ACC112 (cell line): ENCODE data around the gene FPR1.

Experiments used
- H2AFZ ChIP-seq: fragments of 200-600 bp; sonication (generic); one replicate; pipeline ENCODE4 v1.6.0; 2017; ENCODE audit warnings: antibody characterized with exemption, low read length; ENCODE audit not compliant: unreplicated experiment
- H3K27ac ChIP-seq: fragments of 200-600 bp; sonication (generic); 2 replicates; pipeline ENCODE4 v1.5.1; 2014; ENCODE audit warnings: low read depth, mild to moderate bottlenecking, antibody characterized with exemption, low read length, moderate library complexity
- H3K27me3 ChIP-seq: fragments of 200-600 bp; sonication (generic); 2 replicates; pipeline ENCODE4 v1.6.1; 2014; ENCODE audit warnings: mild to moderate bottlenecking, antibody characterized with exemption, low read length, moderate library complexity, mixed read lengths; ENCODE audit not compliant: insufficient read depth
- H3K36me3 ChIP-seq: fragments of 200-600 bp; sonication (generic); 2 replicates; pipeline ENCODE4 v1.6.1; 2016; ENCODE audit warnings: mild to moderate bottlenecking, antibody characterized with exemption, low read length, moderate library complexity, mixed read lengths; ENCODE audit not compliant: insufficient read depth
- H3K4me1 ChIP-seq: fragments of 200-600 bp; sonication (generic); one replicate; pipeline ENCODE4 v1.6.1; 2016; ENCODE audit warnings: low read length, mixed read lengths; ENCODE audit not compliant: insufficient read depth, unreplicated experiment, control insufficient read depth
- H3K4me3 ChIP-seq: fragments of 200-600 bp; sonication (generic); 2 replicates; pipeline ENCODE4 v1.5.1; 2014; ENCODE audit warnings: mild to moderate bottlenecking, low read depth, low read length
- H3K79me2 ChIP-seq: fragments of 200-600 bp; sonication (generic); one replicate; pipeline ENCODE4 v1.6.0; 2016; ENCODE audit warnings: low read length; ENCODE audit not compliant: control insufficient read depth, unreplicated experiment, insufficient read depth

Gene FPR1

DNA sequence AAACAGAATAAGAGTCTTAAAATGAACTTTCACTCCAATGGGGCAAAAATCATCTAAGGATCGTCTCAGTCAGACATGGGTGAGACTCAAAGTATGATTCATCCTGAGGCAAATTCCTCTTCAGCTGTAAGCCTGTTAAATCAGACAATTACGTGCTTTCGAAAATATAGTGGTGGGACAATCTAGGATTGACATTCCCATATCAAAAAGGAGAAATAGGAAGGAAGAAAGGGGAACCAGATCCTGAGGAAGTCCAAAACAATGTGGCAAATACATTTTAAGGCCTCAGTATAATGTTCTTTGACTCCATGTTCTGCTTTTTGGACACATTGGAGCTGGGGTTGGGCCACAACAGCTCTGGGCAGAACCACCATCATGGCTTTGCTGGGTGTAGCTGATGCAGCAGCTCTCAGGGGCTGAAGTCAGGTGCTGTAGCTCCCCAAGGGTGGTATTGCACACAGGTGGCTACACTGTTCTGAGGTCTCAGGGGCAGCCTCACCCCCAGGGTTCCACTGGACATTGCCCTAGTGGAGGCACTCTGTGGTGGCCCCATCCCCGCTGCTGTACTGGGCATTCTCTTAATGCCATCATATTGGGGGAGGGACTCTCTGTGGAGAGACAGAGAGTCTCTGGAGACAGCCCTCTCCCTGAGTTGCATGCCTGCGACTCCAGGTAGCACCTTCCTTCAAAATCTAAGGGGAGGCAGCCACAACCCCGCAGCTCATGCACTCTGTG lies 37.5 kb upstream of the FPR1 start:
- no peaks in the 10 kb centered on the region for H3K27me3 ChIP-seq
- H2AFZ ChIP-seq: no peak overlapping the region
- H3K27ac ChIP-seq: no peak overlapping the region
- H3K4me1 ChIP-seq: peaks cover 15% of the 10 kb centered on the region
- no peaks in the 10 kb centered on the region for H3K36me3 ChIP-seq
- no peaks in the 10 kb centered on the region for H3K79me2 ChIP-seq
- H3K4me3 ChIP-seq: no peak overlapping the region

DNA sequence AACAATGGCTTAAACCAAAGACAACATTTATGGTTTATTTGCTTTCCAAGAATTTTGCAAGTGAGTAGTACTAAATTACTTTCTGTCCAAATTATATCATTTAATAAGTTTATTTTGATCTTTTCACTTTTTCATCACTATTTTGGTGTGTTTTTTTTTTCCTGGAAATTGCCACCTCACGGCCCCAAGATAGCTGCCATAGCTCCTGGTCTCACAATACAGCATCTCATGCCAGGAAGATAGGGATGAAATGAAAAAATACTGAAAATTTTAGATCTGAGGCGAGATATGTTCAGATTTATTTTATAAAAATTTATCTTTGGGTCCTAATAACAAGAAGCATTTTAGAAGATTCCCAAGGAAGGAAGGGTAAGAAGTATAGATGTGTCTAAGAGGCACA lies 36.4 kb upstream of the FPR1 start:
- Histone ChIP-seq H3K4me1 (peaks cover 18% of the 10 kb centered on the region), H3K27me3 (no peaks in the 10 kb centered on the region), H3K36me3 (no peaks in the 10 kb centered on the region), H3K27ac (no peak overlapping the region), H2AFZ (no peak overlapping the region), H3K4me3 (no peak overlapping the region), H3K79me2 (no peaks in the 10 kb centered on the region)

DNA sequence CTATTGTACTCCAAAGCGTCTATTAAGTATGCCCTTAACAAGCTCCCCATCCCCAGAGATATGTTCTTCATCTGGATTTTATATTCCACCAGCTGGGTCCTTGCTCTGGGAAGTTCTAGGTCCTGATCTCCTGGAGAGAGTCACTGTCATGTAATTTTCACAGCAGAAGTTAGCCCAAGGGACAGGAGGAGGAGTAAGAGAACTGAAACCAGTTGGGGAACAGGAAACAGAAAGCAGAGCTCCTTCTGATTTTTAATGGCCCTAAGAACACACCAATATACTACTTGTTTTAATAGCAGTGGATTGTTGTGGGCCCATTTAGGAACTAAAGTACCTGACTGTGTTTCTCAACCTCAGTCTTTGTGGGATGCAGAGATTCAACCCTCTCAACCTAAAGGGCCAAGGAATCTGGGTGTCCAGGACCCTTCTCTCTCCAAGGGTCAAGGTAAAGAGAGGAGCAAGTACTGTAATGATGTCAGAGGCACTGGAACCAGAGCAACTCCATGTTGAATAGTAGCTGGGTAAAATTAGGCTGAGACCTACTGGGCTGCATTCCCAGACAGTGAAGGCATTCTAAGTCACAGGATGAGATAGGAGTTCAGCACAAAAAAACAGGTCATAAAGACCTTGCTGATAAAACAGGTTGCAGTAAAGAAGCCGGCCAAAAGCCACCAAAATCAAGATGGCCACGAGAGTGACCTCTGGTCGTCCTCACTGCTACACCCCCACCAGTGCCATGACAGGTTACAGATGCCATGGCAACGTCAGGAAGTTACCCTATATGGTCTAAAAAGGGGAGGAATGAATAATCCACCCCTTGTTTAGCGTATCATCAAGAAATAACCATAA lies 35.2 kb upstream of the FPR1 start:
- Histone ChIP-seq H2AFZ (no peak overlapping the region), H3K27me3 (no peaks in the 10 kb centered on the region), H3K79me2 (no peaks in the 10 kb centered on the region), H3K4me1 (peaks cover 18% of the 10 kb centered on the region), H3K36me3 (no peaks in the 10 kb centered on the region), H3K4me3 (no peak overlapping the region), H3K27ac (no peak overlapping the region)

DNA sequence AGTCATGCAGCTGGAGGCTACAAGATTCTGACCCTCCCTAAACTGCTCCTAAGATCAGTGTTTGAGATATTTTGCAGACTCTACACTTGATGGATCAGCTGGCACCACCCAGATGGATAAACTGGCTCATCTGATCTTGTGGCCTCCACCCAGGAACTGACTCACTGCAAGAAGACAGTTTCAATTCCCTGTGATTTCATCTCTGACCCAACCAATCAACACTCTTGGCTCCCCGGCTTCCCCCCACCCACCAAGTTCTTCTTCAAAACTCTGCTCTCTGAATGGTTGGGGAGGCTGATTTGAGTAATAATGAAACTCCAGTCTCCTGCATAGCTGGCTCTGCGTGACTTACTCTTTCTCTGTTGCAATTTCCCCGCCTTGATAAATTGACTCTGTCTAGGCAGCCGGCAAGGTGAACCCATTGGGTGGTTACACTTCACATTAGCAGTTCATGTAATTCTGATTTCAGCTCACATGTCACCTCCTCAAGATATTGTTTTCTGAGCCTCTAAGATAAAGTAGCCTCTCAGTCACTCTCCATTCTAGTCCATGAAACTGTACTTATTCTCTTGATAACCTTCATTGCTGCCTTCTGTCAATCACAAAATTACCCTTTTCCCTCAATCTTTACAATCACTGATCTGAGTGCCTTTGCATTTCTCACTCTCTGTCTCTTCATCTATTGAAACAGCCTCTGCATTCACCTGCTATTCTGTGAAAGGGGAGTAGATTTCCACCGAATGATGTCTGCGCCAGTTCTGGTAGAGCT lies 33.4 kb upstream of the FPR1 start:
- Histone ChIP-seq H3K27ac (peak overlapping the region; percentile 77), H3K36me3 (no peaks in the 10 kb centered on the region), H2AFZ (peak overlapping the region; percentile 57), H3K4me3 (peak overlapping the region; percentile 32), H3K4me1 (peaks cover 18% of the 10 kb centered on the region), H3K27me3 (peaks cover 4% of the 10 kb centered on the region; the same call in 1 of the 2 replicates), H3K79me2 (no peaks in the 10 kb centered on the region)

DNA sequence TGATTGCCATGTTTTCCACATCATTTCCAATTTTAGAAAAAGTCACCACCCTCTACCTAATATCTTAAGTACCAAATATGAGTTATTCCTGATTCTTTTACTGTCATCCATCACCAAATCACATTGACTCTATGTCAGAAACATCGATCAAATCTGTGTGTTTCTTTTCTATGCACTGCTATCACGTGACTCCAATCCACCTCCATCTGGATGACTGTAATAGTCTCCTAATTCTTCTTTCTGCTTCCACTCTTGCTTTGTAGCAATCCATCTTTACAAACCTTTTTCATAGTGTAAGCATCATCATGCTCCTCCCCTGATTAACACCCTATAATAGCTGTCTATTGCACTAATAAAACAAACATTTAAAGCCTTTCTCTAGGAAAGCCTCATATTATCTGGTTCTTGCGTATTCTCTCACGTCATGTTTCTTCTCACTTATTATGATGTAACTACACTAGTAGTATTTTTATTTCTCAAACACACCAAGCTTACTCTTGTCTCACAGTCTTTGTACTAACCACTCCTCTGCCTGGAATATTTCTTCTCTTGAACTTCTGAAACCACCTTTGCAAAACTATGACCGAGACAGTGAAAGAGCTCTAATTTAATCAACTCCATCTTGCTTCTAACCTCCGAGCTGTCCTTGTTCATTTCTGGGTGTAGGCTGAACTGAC lies 32.6 kb upstream of the FPR1 start:
- Histone ChIP-seq H3K27me3 (peaks cover 4% of the 10 kb centered on the region; the same call in 1 of the 2 replicates), H3K27ac (peak overlapping the region; percentile 77), H3K79me2 (no peaks in the 10 kb centered on the region), H2AFZ (no peak overlapping the region), H3K4me3 (no peak overlapping the region), H3K36me3 (no peaks in the 10 kb centered on the region), H3K4me1 (peaks cover 18% of the 10 kb centered on the region)

DNA sequence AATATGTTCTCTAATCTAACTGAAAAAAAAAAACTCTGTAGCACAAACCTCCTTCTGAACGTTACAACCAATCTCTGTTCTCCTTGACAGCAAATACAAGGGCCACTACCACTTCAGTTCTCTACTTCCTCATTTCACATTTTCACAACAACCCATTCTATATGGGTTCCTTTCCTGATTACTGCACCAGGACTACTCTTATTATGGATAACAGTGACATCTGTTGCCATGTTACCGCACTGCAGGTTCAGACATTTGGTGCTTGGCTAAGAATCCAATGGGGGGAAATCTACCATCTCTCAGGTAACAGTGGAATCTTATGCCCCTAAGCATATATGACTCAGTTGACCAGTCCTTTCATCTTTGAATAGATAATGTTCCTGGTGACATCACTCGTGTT lies 31.7 kb upstream of the FPR1 start:
- H3K79me2 ChIP-seq: no peaks in the 10 kb centered on the region
- no peak overlapping the region for H2AFZ ChIP-seq
- H3K36me3 ChIP-seq: no peaks in the 10 kb centered on the region
- H3K4me3 ChIP-seq: no peak overlapping the region
- H3K27me3 ChIP-seq: peaks cover 4% of the 10 kb centered on the region; the same call in 1 of the 2 replicates
- H3K4me1 ChIP-seq: peaks cover 18% of the 10 kb centered on the region
- no peak overlapping the region for H3K27ac ChIP-seq

DNA sequence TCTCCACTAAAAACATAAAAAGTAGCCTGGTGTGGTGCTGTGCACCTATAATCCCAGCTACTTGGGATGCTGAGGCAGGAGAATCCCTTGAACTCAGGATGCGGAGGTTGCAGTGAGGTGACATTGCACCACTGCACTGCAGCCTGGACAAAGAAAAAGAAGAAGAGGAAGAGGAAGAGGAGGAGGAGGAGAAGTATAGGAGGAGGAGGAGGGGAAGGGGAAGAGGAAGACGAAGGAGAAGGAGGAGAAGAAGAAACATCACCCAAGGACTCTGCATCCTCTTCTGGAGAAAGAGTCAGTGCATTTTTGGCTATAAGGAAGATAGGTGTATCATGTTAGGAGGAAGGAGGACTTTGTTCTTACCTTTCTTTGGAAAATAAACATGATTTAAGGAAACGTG lies 30.3 kb upstream of the FPR1 start:
- peaks cover 4% of the 10 kb centered on the region; the same call in 1 of the 2 replicates for H3K27me3 ChIP-seq
- no peaks in the 10 kb centered on the region for H3K36me3 ChIP-seq
- peaks cover 18% of the 10 kb centered on the region for H3K4me1 ChIP-seq
- no peaks in the 10 kb centered on the region for H3K79me2 ChIP-seq
- H3K27ac ChIP-seq: no peak overlapping the region
- no peak overlapping the region for H2AFZ ChIP-seq
- no peak overlapping the region for H3K4me3 ChIP-seq

DNA sequence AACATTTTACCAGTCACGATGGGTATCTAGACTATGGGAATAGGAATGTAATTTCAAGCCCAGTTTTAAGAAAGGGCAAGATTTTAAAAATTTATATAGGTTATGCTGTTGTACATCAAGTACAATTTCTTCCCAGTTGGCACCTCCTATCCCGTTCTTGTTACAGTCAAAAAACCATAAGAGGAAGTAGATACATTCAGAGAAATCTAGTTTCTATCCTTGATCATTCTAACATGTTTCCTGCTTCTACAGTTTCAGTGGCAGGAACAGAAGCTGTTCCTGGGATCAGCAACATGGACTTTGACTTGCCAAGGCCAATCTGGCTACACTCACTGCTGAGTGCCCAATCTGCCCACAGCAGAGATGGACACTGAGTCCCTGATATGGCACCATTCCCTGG lies 28.6 kb upstream of the FPR1 start:
- Histone ChIP-seq H2AFZ (no peak overlapping the region), H3K36me3 (no peaks in the 10 kb centered on the region), H3K4me1 (peaks cover 14% of the 10 kb centered on the region), H3K27me3 (peaks cover 4% of the 10 kb centered on the region; the same call in 1 of the 2 replicates), H3K27ac (no peak overlapping the region), H3K79me2 (no peaks in the 10 kb centered on the region), H3K4me3 (no peak overlapping the region)

DNA sequence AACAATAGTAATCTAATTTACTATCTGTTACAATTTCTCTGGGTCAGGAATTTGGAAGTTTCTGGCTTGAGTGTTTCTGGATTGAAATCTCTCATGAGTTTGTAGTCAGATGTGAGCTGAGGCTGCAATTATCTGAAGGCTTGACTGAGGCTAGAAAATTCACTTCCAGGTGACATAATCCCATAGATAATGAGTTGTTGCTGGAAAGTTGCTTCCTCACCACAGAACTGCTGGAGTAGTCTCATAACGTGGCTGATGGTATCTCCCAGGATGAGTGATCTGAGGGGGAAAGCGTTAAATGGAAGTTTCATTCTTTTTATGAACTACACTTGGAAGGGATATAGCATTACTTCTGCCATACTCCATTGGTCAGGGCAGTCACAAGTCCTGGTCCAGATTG lies 28.0 kb upstream of the FPR1 start:
- no peak overlapping the region for H2AFZ ChIP-seq
- peaks cover 8% of the 10 kb centered on the region for H3K4me1 ChIP-seq
- no peak overlapping the region for H3K4me3 ChIP-seq
- peaks cover 4% of the 10 kb centered on the region; the same call in 1 of the 2 replicates for H3K27me3 ChIP-seq
- no peak overlapping the region for H3K27ac ChIP-seq
- no peaks in the 10 kb centered on the region for H3K79me2 ChIP-seq
- no peaks in the 10 kb centered on the region for H3K36me3 ChIP-seq

DNA sequence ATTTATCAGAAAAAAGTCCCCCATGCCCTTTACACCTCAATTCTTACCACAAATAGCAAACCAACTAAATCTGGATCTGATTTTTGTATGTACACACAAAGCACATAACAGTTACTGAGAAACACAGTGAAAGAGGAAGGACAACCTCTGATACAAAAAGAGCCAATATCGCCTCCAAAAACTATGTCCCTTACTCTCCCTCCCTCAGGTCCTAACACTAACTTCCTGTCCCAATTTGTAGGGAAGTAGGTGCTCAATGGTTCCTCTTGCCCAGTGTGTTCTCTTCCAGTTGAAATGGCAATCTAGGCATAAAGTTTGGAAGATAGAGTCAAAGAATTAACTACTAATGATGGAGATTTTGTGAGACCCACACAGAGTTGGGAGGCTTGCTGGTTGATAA lies 27.5 kb upstream of the FPR1 start:
- no peak overlapping the region for H3K27ac ChIP-seq
- H3K27me3 ChIP-seq: peaks cover 4% of the 10 kb centered on the region; the same call in 1 of the 2 replicates
- no peak overlapping the region for H2AFZ ChIP-seq
- H3K4me3 ChIP-seq: no peak overlapping the region
- H3K4me1 ChIP-seq: peaks cover 3% of the 10 kb centered on the region
- H3K79me2 ChIP-seq: no peaks in the 10 kb centered on the region
- no peaks in the 10 kb centered on the region for H3K36me3 ChIP-seq
